ENCODE data around the gene LINGO1.

LINGO1 gene

GRCh38 chr15:77656294-77656693, 23.6 kb upstream of the LINGO1 start:
- DNase-seq (ENCODE audit: low spot score) = no peak
- no peak for TF ChIP-seq CTCF (IDR thresholded peaks at IDR 0.05; ENCODE audit: borderline replicate concordance, control extremely low read depth, extremely low read depth, insufficient read depth, missing control alignments)
- in situ Hi-C loops (cut with MboI; ENCODE audit: low sequenced_read_pairs, unreplicated experiment) = no loop called here

DNA sequence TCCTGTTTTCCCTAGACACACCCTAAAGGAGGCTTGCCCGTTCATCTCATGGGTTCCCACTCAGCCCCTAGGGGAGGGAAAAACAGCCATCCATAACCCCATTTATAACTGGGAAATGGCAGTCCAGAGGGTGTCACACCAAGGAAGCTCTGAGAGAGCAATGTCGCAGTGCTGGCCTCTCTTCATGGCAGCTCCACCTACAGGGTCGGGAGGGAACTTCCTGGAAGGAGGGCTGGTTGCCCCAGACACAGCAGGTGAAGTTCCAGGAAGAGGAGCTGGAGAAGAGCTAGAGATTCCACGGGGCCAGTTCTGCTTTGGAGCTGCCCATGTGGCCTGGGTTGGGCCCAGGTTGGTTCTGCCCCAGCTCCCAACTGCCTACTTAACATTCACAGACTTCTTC, 22.3 kb upstream of the LINGO1 start:
- in situ Hi-C loops (cut with MboI; ENCODE audit: low sequenced_read_pairs, unreplicated experiment) = no loop called here

GRCh38 chr15:77653832-77654480, 21.2 kb upstream of the LINGO1 start:
- no peak for TF ChIP-seq CTCF (IDR thresholded peaks at IDR 0.05; ENCODE audit: borderline replicate concordance, control extremely low read depth, extremely low read depth, insufficient read depth, missing control alignments)
- in situ Hi-C loops (cut with MboI; ENCODE audit: low sequenced_read_pairs, unreplicated experiment) = no loop called here
- no peak for DNase-seq (ENCODE audit: low spot score)

More for the DNA sequence above, 22.3 kb upstream of the LINGO1 start:
- TF ChIP-seq CTCF (IDR thresholded peaks at IDR 0.05; ENCODE audit: borderline replicate concordance, control extremely low read depth, extremely low read depth, insufficient read depth, missing control alignments) = no peak
- DNase-seq (ENCODE audit: low spot score) = no peak

GRCh38 chr15:77650265-77650664, 17.6 kb upstream of the LINGO1 start:
- in situ Hi-C loops (cut with MboI; ENCODE audit: low sequenced_read_pairs, unreplicated experiment) = no loop called here
- DNase-seq (ENCODE audit: low spot score) = no peak
- TF ChIP-seq CTCF (IDR thresholded peaks at IDR 0.05; ENCODE audit: borderline replicate concordance, control extremely low read depth, extremely low read depth, insufficient read depth, missing control alignments) = no peak

- TF ChIP-seq CTCF (IDR thresholded peaks at IDR 0.05; ENCODE audit: borderline replicate concordance, control extremely low read depth, extremely low read depth, insufficient read depth, missing control alignments) = no peak
- in situ Hi-C loops (cut with MboI; ENCODE audit: low sequenced_read_pairs, unreplicated experiment) = no loop called here
Measured at GRCh38 chr15:77649610-77650009, 16.9 kb upstream of the LINGO1 start.

DNA sequence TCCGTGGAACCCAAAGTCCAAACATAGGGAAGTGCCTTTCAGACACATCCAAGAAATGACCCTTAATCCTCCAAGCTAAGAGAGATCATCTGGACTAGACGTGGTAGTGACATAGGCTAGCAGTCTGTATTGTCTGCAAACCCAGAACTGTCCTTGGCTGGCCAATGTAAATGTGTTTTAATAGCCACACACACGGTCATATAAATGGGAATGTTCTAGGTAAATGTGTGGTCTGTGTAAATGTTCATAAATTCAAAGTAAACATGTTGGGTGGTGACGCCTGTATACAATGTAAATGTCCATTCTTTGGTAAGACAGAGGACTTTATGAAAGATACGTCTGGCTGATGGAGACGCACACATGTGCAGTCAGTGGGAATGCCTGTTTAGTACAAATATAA, 16.3 kb upstream of the LINGO1 start:
- DNase-seq (ENCODE audit: low spot score) = no peak
- no peak for TF ChIP-seq CTCF (IDR thresholded peaks at IDR 0.05; ENCODE audit: borderline replicate concordance, control extremely low read depth, extremely low read depth, insufficient read depth, missing control alignments)
- in situ Hi-C loops (cut with MboI; ENCODE audit: low sequenced_read_pairs, unreplicated experiment) = no loop called here

More at GRCh38 chr15:77649610-77650009, 16.9 kb upstream of the LINGO1 start:
- no peak for DNase-seq (ENCODE audit: low spot score)
